Testis (tissue), 3 donors: ENCODE measurements around the gene TESK1. TPM values are rescaled to one million over a fixed set of nuclear protein-coding genes. Genes with fewer than 3 reads are reported as not detected.

Experiments
- DNase-seq: peaks from one replicate; pipeline ENCODE4 v3.0.0-alpha.2; 2019
- H3K27ac ChIP-seq, 2 donors: fragments of 200-600 bp; sonication (generic); one replicate each; pipeline ENCODE4 v1.5.1; 2019
- H3K27me3 ChIP-seq: fragments of 200-600 bp; sonication (generic); one replicate; pipeline ENCODE4 v1.5.1; 2019
- H3K36me3 ChIP-seq: fragments of 200-600 bp; sonication (generic); one replicate; pipeline ENCODE4 v1.5.1; 2017; ENCODE audit warnings: low read depth; ENCODE audit errors: missing control alignments
- H3K4me1 ChIP-seq: fragments of 200-600 bp; sonication (generic); one replicate; pipeline ENCODE4 v1.5.1; 2019
- H3K4me3 ChIP-seq, 2 donors: fragments of 200-600 bp; sonication (generic); one replicate each; pipeline ENCODE4 v1.5.1; 2017 to 2019
- H3K9me3 ChIP-seq: fragments of 200-600 bp; sonication (generic); one replicate; pipeline ENCODE4 v1.5.1; 2017
- CTCF ChIP-seq, 3 experiments: fragments of 450-650 bp in 2 of 3; fragments of 200-600 bp in 1 of 3; sonication (generic) in 1 of 3; IDR thresholded peaks; one replicate each; pipeline ENCODE4 v1.5.1; 2016 to 2019; ENCODE audit warnings: antibody characterized with exemption in 3 of 3, mild to moderate bottlenecking in 2 of 3, moderate library complexity in 1 of 3
- POLR2A ChIP-seq: fragments of 450-650 bp; IDR thresholded peaks from one replicate; pipeline ENCODE4 v1.6.1; 2017; ENCODE audit warnings: antibody characterized with exemption, mild to moderate bottlenecking, moderate library complexity
- WGBS, 2 donors: methylation state at CpG; one replicate each; pipeline ENCODE4 v1.1.5; 2018; 5-methylcytosine and 5-hydroxymethylcytosine counted together
- intact Hi-C: fragments of 100-400 bp; cut with DNase I; formaldehyde crosslinking; loops from one replicate; pipeline ENCODE4 v1.15.1; 2023; ENCODE audit warnings: low total_unique reads
- polyA plus RNA-seq: library from polyadenylated mRNA; stranded (reverse); fragments of 350-450 nt; fragmentation: Illumina TruSeq; extraction: RNeasy Lipid Tissue Mini Kit (QIAGEN cat#74804); gene quantifications from one replicate; pipeline ENCODE4 v1.2.3, GENCODE V29; 2014; ENCODE audit warnings: low read depth, low replicate concordance; ENCODE audit not compliant: insufficient read depth
- total RNA-seq, 2 donors: library from RNA; depleted of rRNA; stranded (reverse); fragments of >200 nt; gene quantifications; one replicate each; pipeline ENCODE4 v1.2.3, GENCODE V29; 2016

Gene TESK1
- total and polyA plus RNA-seq, 3 donors from 2014 or later, result 89.6 to 104 (median 92.6) TPM

GRCh38 chr9:35605351-35606137 lies 482 bp downstream of the TESK1 start:
- TF ChIP-seq CTCF (IDR thresholded peaks at IDR 0.05), result no peak
- no peak for TF ChIP-seq POLR2A
- Histone ChIP-seq H3K4me3 (peak overlapping the region; percentile 72 to 89), H3K4me1 (peaks cover 14% of the 10 kb centered on the region), H3K9me3 (no peaks in the 10 kb centered on the region), H3K27me3 (no peaks in the 10 kb centered on the region), H3K27ac (peak overlapping the region in 1 of 2 donors; percentile 93), H3K36me3 (no peaks in the 10 kb centered on the region)
- intact Hi-C loops, result no loop called here
- DNase-seq, result peak; percentile 38
- WGBS, 2 donors, result 0 to 1% methylated on average over 3 to 17 of the region's 76 CpGs

- DNase-seq, result no peak
- intact Hi-C loops, result no loop called here
- TF ChIP-seq CTCF (IDR thresholded peaks at IDR 0.05) (no peak), POLR2A (no peak)
- Histone ChIP-seq H3K4me3 (peak overlapping the region; percentile 72 to 89), H3K27me3 (no peaks in the 10 kb centered on the region), H3K27ac (peak overlapping the region in 1 of 2 donors; percentile 93), H3K9me3 (no peaks in the 10 kb centered on the region), H3K4me1 (peaks cover 14% of the 10 kb centered on the region), H3K36me3 (no peaks in the 10 kb centered on the region)
- WGBS, 2 donors, result 0 to 3% methylated on average over 5 of the region's 5 CpGs
Measured at GRCh38 chr9:35606138-35606504, 1.1 kb downstream of the TESK1 start.

- no peak overlapping the region for H3K4me3 ChIP-seq
- H3K4me1 ChIP-seq, result peaks cover 14% of the 10 kb centered on the region
- TF ChIP-seq CTCF (IDR thresholded peaks at IDR 0.05), result no peak
- TF ChIP-seq POLR2A, result no peak
- WGBS, 2 donors, result 63 to 65% methylated on average over 7 of the region's 7 CpGs
- no peak overlapping the region for H3K27ac ChIP-seq
- no peaks in the 10 kb centered on the region for H3K27me3 ChIP-seq
- no peaks in the 10 kb centered on the region for H3K9me3 ChIP-seq
- no peak for DNase-seq
- intact Hi-C loops, result no loop called here
- H3K36me3 ChIP-seq, result no peaks in the 10 kb centered on the region
Measured at GRCh38 chr9:35606726-35607125, 1.7 kb downstream of the TESK1 start.

GRCh38 chr9:35608221-35608620 lies 3.2 kb downstream of the TESK1 start:
- H3K4me3 ChIP-seq, result no peak overlapping the region
- no peak for DNase-seq
- intact Hi-C loops, result no loop called here
- peaks cover 12% of the 10 kb centered on the region for H3K4me1 ChIP-seq
- WGBS, 2 donors, result 87% methylated on average over 7 of the region's 7 CpGs
- TF ChIP-seq POLR2A (no peak), CTCF (IDR thresholded peaks at IDR 0.05) (no peak)
- H3K27me3 ChIP-seq, result no peaks in the 10 kb centered on the region
- no peaks in the 10 kb centered on the region for H3K36me3 ChIP-seq
- no peaks in the 10 kb centered on the region for H3K9me3 ChIP-seq
- no peak overlapping the region for H3K27ac ChIP-seq
